Measurements from ENCODE around the gene SEC62.

SEC62 gene, protein sequence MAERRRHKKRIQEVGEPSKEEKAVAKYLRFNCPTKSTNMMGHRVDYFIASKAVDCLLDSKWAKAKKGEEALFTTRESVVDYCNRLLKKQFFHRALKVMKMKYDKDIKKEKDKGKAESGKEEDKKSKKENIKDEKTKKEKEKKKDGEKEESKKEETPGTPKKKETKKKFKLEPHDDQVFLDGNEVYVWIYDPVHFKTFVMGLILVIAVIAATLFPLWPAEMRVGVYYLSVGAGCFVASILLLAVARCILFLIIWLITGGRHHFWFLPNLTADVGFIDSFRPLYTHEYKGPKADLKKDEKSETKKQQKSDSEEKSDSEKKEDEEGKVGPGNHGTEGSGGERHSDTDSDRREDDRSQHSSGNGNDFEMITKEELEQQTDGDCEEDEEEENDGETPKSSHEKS

GRCh38 chr3:169966428-169966950 lies at the start of gene SEC62:
Gene SEC62 (plus strand): TSS chr3:169966807. CDS start chr3:169966823, 16 bp downstream.
- peak; percentile 92 for DNase-seq (ENCODE audit: low spot score)

GRCh38 chr3:169923189-169923588 lies 43.4 kb upstream of the SEC62 start:
- DNase-seq (ENCODE audit: low spot score) = peak; percentile 25

DNA sequence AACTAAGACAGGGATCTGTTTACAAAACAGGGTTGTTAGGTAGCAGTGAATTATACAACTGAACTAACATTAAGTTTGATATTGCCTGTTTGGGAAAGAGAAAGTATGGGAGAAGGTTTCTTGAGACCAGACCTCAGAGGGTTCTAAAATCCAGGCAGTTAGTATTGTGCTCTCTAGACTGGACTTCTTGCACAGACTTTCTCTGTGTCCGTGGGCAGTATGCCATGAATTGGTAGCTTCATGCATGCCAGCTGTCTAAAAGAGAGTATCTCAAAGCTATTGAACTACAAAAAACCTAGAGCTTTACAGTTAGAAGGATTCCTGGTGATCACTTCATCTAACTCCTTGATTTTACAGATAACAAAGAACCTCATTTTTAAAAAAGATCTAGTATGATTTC lies 42.8 kb upstream of the SEC62 start:
- DNase-seq (ENCODE audit: low spot score) = no peak

- no peak for DNase-seq (ENCODE audit: low spot score)
Observed at GRCh38 chr3:169929830-169930519, 36.6 kb upstream of the SEC62 start.

- DNase-seq (ENCODE audit: low spot score) = no peak
Observed at GRCh38 chr3:169930843-169931242, 35.8 kb upstream of the SEC62 start.

DNA sequence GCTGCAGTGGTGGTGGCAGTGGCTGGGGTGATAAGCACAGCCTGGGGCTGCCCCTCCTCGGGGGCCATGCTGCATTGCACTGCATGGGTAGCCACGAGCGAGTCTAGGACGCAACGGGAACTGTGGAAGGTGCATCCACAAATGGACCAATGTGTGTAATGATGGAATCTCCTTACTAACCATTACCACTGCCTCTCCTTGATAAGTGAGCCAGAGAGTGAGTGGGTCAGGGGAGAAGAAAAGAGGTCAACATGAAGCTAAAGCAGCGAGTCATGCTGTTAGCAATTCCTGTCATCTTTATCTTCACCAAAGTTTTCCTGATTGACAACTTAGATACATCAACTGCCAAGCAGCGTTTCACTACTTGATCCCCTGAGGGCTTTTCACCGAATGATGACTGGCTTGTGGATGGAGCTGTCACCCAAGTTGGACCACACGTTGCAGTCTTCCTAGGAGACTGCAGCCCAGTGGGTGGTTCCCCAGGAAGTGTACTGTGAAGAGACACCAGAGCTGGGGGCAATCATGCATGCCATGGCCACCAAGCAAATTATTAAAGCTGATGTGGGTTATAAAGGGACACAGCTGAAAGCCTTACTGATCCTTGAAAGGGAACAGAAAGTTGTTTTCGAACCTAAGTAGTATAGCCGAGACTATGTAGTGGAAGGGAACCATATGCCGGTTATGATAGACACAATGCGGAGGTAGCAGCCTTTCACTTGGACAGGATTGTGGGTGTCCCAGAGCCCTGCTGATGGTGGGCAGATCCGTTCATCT lies 34.7 kb upstream of the SEC62 start:
- DNase-seq (ENCODE audit: low spot score) = no peak

GRCh38 chr3:169939320-169939719 lies 27.3 kb upstream of the SEC62 start:
- DNase-seq (ENCODE audit: low spot score) = no peak

DNA sequence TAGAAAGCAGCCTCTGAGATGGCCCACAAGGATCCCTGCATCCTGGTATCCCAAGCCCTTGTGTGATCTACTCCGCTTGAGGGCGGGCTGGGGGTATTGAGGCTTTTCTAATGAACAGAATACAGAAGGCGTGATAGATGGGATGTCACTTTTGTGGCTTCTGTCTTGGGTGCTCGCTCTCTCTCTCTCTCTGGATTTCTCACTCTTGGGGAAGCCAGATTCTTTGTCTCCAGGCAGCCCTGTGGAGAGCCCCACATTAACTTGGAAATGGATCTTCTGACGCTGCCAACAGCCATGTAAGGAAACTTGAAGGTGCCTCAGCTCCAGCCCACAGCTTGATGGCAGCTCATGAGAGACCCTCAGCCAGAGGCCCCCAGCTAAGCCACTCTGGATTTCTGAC lies 26.9 kb upstream of the SEC62 start:
- DNase-seq (ENCODE audit: low spot score) = no peak

GRCh38 chr3:169940470-169941181 lies 26.0 kb upstream of the SEC62 start:
- DNase-seq (ENCODE audit: low spot score) = no peak

DNA sequence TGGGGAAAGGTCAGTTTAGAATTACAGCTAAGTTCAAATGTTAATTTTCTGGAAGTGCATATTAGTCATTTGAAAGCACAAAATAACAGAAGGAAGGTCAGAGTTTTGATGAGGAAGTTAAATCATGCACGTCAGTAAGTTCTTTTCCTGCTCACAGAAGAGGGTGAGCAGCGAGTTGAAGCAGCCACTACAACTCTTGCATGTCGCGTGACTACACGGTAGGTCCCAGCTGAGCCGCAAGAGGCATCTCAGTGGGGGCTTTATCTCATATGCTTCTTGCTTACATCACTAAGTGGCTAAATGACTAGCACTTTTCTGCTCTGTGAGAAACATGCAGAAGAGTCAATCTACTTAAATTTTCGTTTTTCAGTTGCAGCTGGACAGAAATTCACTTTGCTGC lies 21.3 kb upstream of the SEC62 start:
- DNase-seq (ENCODE audit: low spot score) = no peak

GRCh38 chr3:169946336-169946735 lies 20.3 kb upstream of the SEC62 start:
- no peak for DNase-seq (ENCODE audit: low spot score)

DNA sequence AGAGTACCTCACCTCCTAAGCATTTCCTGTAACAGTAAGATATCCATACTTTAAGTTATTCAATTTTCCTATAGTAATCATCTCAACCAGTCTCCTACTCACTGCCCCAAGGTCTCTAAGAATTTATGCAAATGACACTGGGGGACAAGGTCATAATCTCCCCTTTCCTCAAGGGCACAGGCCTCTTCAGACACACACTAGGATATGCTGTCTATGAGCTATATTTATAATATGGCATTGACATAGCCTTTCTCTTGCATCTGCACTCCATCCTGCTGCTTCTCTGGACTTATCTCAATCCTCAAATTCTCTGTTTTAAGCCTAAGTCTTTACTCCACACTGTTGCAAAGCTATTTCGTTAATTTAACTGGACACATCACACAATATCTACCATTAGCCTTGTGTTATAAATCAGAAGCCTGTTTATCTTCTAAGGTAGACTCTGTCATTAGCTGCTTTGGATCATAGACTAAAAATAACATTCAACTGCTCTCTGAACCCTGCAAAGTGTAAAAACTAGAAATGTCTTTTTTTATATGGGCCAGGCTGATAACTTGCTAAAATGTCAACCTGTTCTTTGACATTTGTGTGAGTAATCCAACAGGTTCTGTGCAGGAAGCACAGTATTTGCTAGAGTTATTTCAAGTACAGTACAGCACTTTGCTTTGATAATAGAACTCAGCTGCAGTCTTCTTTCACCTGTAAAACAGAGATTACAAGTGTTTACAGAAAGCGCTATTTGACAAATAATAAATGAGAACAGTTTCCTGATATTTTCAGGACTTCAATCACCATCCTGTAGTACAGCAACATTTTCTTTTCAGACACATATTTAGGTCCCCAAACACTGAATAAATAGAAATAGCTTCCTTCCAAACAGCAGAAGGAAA lies 17.8 kb upstream of the SEC62 start:
- no peak for DNase-seq (ENCODE audit: low spot score)

DNA sequence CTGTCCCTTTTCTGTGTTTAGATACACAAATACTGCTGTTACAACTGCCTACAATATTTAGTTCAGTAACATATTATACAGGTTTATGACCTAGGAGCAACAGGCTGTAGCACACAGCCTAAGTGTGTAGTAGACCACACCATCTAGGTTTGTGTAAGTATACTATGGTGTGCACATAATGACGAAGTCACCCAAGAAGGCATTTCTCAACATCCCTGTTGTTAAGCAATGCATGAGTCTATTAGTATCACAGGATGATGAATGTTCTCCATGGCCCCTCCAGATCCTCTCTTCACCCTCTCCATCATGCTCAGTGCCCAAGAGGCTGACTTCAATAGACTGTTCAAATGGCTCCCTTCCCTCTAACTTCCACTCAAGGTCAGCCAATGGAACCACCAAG lies 14.6 kb upstream of the SEC62 start:
- DNase-seq (ENCODE audit: low spot score) = no peak

GRCh38 chr3:169953462-169954141 lies 13.0 kb upstream of the SEC62 start:
- DNase-seq (ENCODE audit: low spot score) = no peak

DNA sequence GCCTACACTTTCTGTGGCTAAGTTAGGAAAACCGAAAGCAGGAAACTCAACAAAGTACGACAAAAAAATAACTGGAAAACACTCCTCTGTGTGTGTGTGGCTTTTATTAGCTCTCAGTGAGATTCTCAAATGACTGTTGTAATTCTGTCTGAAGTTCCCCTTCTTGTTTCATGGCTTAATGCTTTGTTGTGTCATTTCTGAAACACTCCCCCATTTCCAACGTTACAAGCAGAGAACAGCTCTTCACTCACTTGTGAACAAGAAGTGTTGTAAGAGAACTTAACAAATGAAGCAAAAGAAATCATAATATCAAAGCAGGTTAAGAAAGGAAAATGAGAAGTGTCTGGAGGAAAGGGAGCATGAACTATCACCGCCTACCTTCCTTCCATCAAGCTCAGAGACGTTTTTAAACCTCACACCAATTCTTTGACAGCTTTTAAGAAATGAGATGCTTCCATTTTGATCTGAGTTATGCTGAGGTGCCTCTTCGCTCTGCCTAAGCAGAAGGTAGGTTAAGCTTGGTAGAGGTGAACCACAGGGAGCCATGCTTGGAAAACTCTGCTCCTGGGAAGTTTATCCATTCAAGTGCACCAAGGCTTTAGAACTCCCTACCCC lies 12.4 kb upstream of the SEC62 start:
- DNase-seq (ENCODE audit: low spot score) = no peak

- no peak for DNase-seq (ENCODE audit: low spot score)
Observed at GRCh38 chr3:169955406-169955805, 11.2 kb upstream of the SEC62 start.

- no peak for DNase-seq (ENCODE audit: low spot score)
Observed at GRCh38 chr3:169964176-169964575, 2.4 kb upstream of the SEC62 start.

DNA sequence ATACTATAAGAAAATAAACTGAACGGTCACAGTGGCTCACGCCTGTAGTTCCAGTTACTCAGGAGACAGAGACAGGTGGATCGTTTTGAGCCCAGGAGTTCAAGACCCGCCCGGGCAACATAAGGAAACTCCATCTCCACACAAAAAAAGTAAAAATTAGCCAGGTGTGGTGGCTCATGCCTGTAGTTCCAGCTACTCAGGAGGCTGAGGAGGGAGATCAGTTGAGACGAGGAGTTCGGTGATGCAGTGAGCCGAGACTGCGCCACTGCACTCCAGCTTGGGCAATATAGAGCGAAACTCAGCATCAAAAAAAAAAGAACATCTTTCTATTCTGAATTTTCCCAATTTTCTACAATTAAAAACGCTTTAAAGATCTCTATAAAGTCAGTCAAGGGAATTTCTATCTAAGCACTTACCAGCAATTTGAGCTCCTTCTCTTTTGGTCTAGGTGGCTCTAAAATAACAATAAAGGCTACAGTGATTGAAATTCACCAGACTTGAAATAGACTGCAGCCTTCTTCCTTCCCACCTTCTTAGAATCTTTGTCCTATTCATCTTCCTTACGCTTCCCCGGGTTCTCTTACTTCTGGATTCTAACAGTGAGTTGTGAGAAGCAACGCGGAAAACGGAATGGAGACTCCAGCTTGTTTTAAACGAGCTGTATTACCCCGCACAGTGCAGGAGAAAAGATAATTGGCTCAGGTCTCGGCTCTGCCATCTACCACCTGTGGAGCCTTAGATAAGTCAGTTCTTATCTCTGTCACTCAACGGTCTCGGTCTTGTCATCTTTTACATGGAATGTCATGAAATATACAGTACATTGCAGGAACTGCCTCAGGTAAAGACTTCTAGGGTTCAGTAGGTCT lies 812 bp upstream of the SEC62 start:
- DNase-seq (ENCODE audit: low spot score) = peak; percentile 73
